Calu3 (cell line): ENCODE measurements around the gene SF3B2. TPM values are rescaled to one million over a fixed set of nuclear protein-coding genes. Genes with fewer than 3 reads are reported as not detected.
"Not testable (repeated sequence)": the region's sequence is repeated elsewhere in the genome, so short reads cannot be mapped to it uniquely, and the experiment has no call there.

Experiments
- BruUV-seq: library from RNA; stranded (reverse); fragments of 400-500 nt; replicated peaks from 2 replicates; lab custom pipeline; 2021; lab: Mats Ljungman, UMichigan
- CTCF ChIA-PET: fragments of 300-600 bp; sonication (Branson Sonifier 250); formaldehyde crosslinking; loops from one replicate; lab custom pipeline; 2022; ENCODE audit warnings: antibody characterized with exemption; lab: Charles Lee
- DNase-seq: peaks from one replicate; pipeline ENCODE4 v3.0.0; 2022
- H3K27ac Mint-ChIP-seq: one replicate; pipeline ENCODE4 v1.8.0; 2022; ENCODE audit warnings: mixed read lengths; ENCODE audit not compliant: unreplicated experiment
- H3K27me3 Mint-ChIP-seq: one replicate; pipeline ENCODE4 v1.8.0; 2022; ENCODE audit warnings: mixed read lengths; ENCODE audit not compliant: unreplicated experiment
- H3K36me3 Mint-ChIP-seq: one replicate; pipeline ENCODE4 v1.8.0; 2022; ENCODE audit warnings: mild to moderate bottlenecking, moderate library complexity, mixed read lengths; ENCODE audit not compliant: insufficient read depth, unreplicated experiment
- H3K4me1 Mint-ChIP-seq: one replicate; pipeline ENCODE4 v1.8.0; 2022; ENCODE audit warnings: mild to moderate bottlenecking, low read depth, mixed read lengths; ENCODE audit not compliant: unreplicated experiment
- H3K4me3 Mint-ChIP-seq: one replicate; pipeline ENCODE4 v1.8.0; 2022; ENCODE audit warnings: mild to moderate bottlenecking, low read depth, moderate library complexity, mixed read lengths; ENCODE audit not compliant: unreplicated experiment
- H3K9me3 Mint-ChIP-seq: one replicate; pipeline ENCODE4 v1.8.0; 2022; ENCODE audit warnings: low read depth, mixed read lengths; ENCODE audit not compliant: unreplicated experiment
- CTCF ChIP-seq: fragments of 200-600 bp; IDR thresholded peaks from one replicate; pipeline ENCODE4 v1.8.0; 2022; ENCODE audit warnings: antibody characterized with exemption; ENCODE audit not compliant: unreplicated experiment
- intact Hi-C: fragments of 100-400 bp; cut with micrococcal nuclease; formaldehyde crosslinking; loops from one replicate; pipeline ENCODE4 v1.10.0; 2022; ENCODE audit not compliant: unreplicated experiment
- total RNA-seq: library from RNA; stranded (reverse); gene quantifications from 2 replicates; pipeline ENCODE4 v1.2.3, GENCODE V29; 2022

Gene SF3B2
- total RNA-seq, 1 experiment from 2014 or later = 173 TPM

GRCh38 chr11:66089067-66089466 is 36.9 kb downstream of the SF3B2 start:
- H3K4me3 Mint-ChIP-seq = no peak overlapping the region
- no TSS peak for BruUV-seq
- CTCF ChIA-PET = no interaction called here
- H3K36me3 Mint-ChIP-seq = no peaks in the 10 kb centered on the region
- peaks cover 9% of the 10 kb centered on the region for H3K4me1 Mint-ChIP-seq
- no peak for TF ChIP-seq CTCF
- no peak overlapping the region for H3K27ac Mint-ChIP-seq
- H3K9me3 Mint-ChIP-seq = no peaks in the 10 kb centered on the region
- DNase-seq = no peak
- H3K27me3 Mint-ChIP-seq = no peaks in the 10 kb centered on the region
- intact Hi-C loops = no loop called here

- H3K36me3 Mint-ChIP-seq = no peaks in the 10 kb centered on the region
- H3K9me3 Mint-ChIP-seq = no peaks in the 10 kb centered on the region
- no peak overlapping the region for H3K27ac Mint-ChIP-seq
- DNase-seq = no peak
- intact Hi-C loops = no loop called here
- CTCF ChIA-PET = interaction anchor here (0.7 kb wide), 2 partner anchors 202 to 287 kb away, joined by 3 to 5 read pairs; partner anchors contain the start of gene FIBP
- no peak overlapping the region for H3K4me3 Mint-ChIP-seq
- no TSS peak for BruUV-seq
- TF ChIP-seq CTCF = no peak
- H3K4me1 Mint-ChIP-seq = no peaks in the 10 kb centered on the region
- no peaks in the 10 kb centered on the region for H3K27me3 Mint-ChIP-seq
Measured at GRCh38 chr11:66090288-66090687, 38.1 kb downstream of the SF3B2 start.

- H3K27me3 Mint-ChIP-seq, H3K9me3 Mint-ChIP-seq, CTCF ChIA-PET, DNase-seq, H3K27ac Mint-ChIP-seq, H3K4me3 Mint-ChIP-seq, H3K4me1 Mint-ChIP-seq, BruUV-seq, H3K36me3 Mint-ChIP-seq, intact Hi-C loops: not testable (repeated sequence)
Measured at GRCh38 chr11:66092125-66092524, 40.0 kb downstream of the SF3B2 start.

GRCh38 chr11:66099746-66100145 is 47.6 kb downstream of the SF3B2 start:
- CTCF ChIA-PET = interaction anchor here (0.6 kb wide), 1 partner anchor 20 kb away, joined by 4 read pairs; no protein-coding TSS in a partner anchor
- DNase-seq, H3K9me3 Mint-ChIP-seq, H3K27me3 Mint-ChIP-seq, H3K36me3 Mint-ChIP-seq, H3K4me1 Mint-ChIP-seq, intact Hi-C loops, H3K27ac Mint-ChIP-seq, H3K4me3 Mint-ChIP-seq, BruUV-seq: not testable (repeated sequence)

GRCh38 chr11:66100272-66101065 is 48.3 kb downstream of the SF3B2 start:
- Mint-ChIP-seq H3K27me3 (no peaks in the 10 kb centered on the region), H3K36me3 (no peaks in the 10 kb centered on the region), H3K4me3 (no peak overlapping the region), H3K27ac (no peak overlapping the region), H3K4me1 (no peaks in the 10 kb centered on the region), H3K9me3 (no peaks in the 10 kb centered on the region)
- no TSS peak for BruUV-seq
- no peak for TF ChIP-seq CTCF
- DNase-seq = no peak
- CTCF ChIA-PET = interaction anchor here (0.6 kb wide), 2 partner anchors 19 to 143 kb away, joined by 5 to 6 read pairs; no protein-coding TSS in a partner anchor
- intact Hi-C loops = no loop called here
